ENCODE measurements around the gene PTPRH. TPM values are rescaled to one million over a fixed set of nuclear protein-coding genes. Genes with fewer than 3 reads are reported as not detected.
A peak's percentile ranks its signal among the peaks of the same experiment; 100 is the strongest.

Gene PTPRH
- total RNA-seq, 1 donor from 2014 or later = 0.54 TPM

GRCh38 chr19:55247621-55248099 lies 38.4 kb upstream of the PTPRH start:
- peak; percentile 70 for DNase-seq
- peak; percentile 72 for ATAC-seq (ENCODE audit: poor library complexity)
- intact Hi-C loops (cut with DNase I) = no loop called here

- ATAC-seq (ENCODE audit: poor library complexity) (no peak), DNase-seq (no peak)
- intact Hi-C loops (cut with DNase I) = no loop called here
Measured at GRCh38 chr19:55246462-55247451, 37.5 kb upstream of the PTPRH start.

GRCh38 chr19:55245236-55245904 lies 36.1 kb upstream of the PTPRH start:
- intact Hi-C loops (cut with DNase I) = no loop called here
- no peak for DNase-seq
- no peak for ATAC-seq (ENCODE audit: poor library complexity)

GRCh38 chr19:55244004-55244680 lies 34.8 kb upstream of the PTPRH start:
- no peak for ATAC-seq (ENCODE audit: poor library complexity)
- no peak for DNase-seq
- intact Hi-C loops (cut with DNase I) = no loop called here

GRCh38 chr19:55242517-55242916 lies 33.2 kb upstream of the PTPRH start:
- ATAC-seq (ENCODE audit: poor library complexity) (no peak), DNase-seq (no peak)
- intact Hi-C loops (cut with DNase I) = no loop called here

- ATAC-seq (ENCODE audit: poor library complexity) = no peak
- no peak for DNase-seq
- intact Hi-C loops (cut with DNase I) = no loop called here
Measured at GRCh38 chr19:55241935-55242464, 32.7 kb upstream of the PTPRH start.

GRCh38 chr19:55241143-55241934 lies 32.0 kb upstream of the PTPRH start:
- no peak for ATAC-seq (ENCODE audit: poor library complexity)
- DNase-seq = no peak
- intact Hi-C loops (cut with DNase I) = no loop called here

- intact Hi-C loops (cut with DNase I) = no loop called here
- no peak for DNase-seq
Measured at GRCh38 chr19:55240713-55241020, 31.4 kb upstream of the PTPRH start.

GRCh38 chr19:55239004-55239403 lies 29.7 kb upstream of the PTPRH start:
- DNase-seq = no peak

More at GRCh38 chr19:55240713-55241020, 31.4 kb upstream of the PTPRH start:
- ATAC-seq (ENCODE audit: poor library complexity) = no peak

GRCh38 chr19:55238030-55238429 lies 28.7 kb upstream of the PTPRH start:
- intact Hi-C loops (cut with DNase I) = no loop called here
- ATAC-seq (ENCODE audit: poor library complexity) (no peak), DNase-seq (no peak)

More at GRCh38 chr19:55239004-55239403, 29.7 kb upstream of the PTPRH start:
- intact Hi-C loops (cut with DNase I) = no loop called here
- no peak for ATAC-seq (ENCODE audit: poor library complexity)

GRCh38 chr19:55232986-55233385 lies 23.7 kb upstream of the PTPRH start:
- ATAC-seq (ENCODE audit: poor library complexity) = no peak
- intact Hi-C loops (cut with DNase I) = no loop called here
- no peak for DNase-seq

GRCh38 chr19:55232286-55232602 lies 22.9 kb upstream of the PTPRH start:
- no peak for ATAC-seq (ENCODE audit: poor library complexity)
- intact Hi-C loops (cut with DNase I) = no loop called here
- DNase-seq = no peak

- intact Hi-C loops (cut with DNase I) = no loop called here
- DNase-seq (no peak), ATAC-seq (ENCODE audit: poor library complexity) (no peak)
Measured at GRCh38 chr19:55231391-55232285, 22.3 kb upstream of the PTPRH start.

- DNase-seq = no peak
- intact Hi-C loops (cut with DNase I) = no loop called here
- no peak for ATAC-seq (ENCODE audit: poor library complexity)
Measured at GRCh38 chr19:55230780-55231179, 21.5 kb upstream of the PTPRH start.

GRCh38 chr19:55230329-55230728 lies 21.0 kb upstream of the PTPRH start:
- ATAC-seq (ENCODE audit: poor library complexity) = no peak
- intact Hi-C loops (cut with DNase I) = no loop called here
- no peak for DNase-seq

- DNase-seq (no peak), ATAC-seq (ENCODE audit: poor library complexity) (no peak)
- intact Hi-C loops (cut with DNase I) = no loop called here
Measured at GRCh38 chr19:55229789-55230182, 20.5 kb upstream of the PTPRH start.

- ATAC-seq (ENCODE audit: poor library complexity) = no peak
- no peak for DNase-seq
- intact Hi-C loops (cut with DNase I) = no loop called here
Measured at GRCh38 chr19:55229145-55229788, 20.0 kb upstream of the PTPRH start.
